NCI-H1105 (cell line): ENCODE measurements around the gene ALX3.
A peak's percentile ranks its signal among the peaks of the same experiment; 100 is the strongest.
"Not testable (repeated sequence)": the region's sequence is repeated elsewhere in the genome, so short reads cannot be mapped to it uniquely, and the experiment has no call there.

Source experiments
- DNase-seq: peaks from one replicate; lab custom pipeline; 2025; lab: John Stamatoyannopoulos, UW

ALX3 gene

GRCh38 chr1:110047463-110047862 lies 23.0 kb downstream of the ALX3 start:
- DNase-seq = no peak

GRCh38 chr1:110043016-110043415 lies 27.5 kb downstream of the ALX3 start:
- no peak for DNase-seq

- DNase-seq = no peak
Measured at GRCh38 chr1:110040548-110040947, 29.9 kb downstream of the ALX3 start.

GRCh38 chr1:110039641-110040040 lies 30.8 kb downstream of the ALX3 start:
- DNase-seq = no peak

GRCh38 chr1:110038271-110038670 lies 32.2 kb downstream of the ALX3 start:
- DNase-seq = no peak

DNA sequence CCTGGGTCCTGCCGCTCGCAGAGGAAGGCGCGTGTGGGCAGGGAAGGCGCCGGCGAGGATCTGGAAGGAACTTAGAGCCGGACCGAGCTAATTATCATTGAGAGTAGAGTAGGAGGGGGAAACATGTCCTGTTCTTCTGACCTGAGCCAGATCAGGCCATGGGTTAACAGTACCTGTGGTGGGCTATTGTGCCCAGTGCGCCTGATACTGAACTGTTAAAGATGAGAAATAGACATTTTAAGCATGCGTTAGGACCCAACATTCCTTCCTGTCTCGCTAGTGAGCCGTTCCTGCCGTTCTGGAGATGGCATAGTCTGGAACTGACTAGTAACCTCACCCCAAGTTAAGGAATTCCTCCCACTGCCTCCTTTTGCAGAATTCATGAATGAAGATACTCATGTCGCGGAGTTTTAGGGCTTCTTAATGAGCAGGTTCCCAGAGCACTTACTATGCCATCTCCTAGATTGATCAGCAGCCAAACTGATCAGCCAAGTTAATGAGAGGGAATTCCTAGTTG lies 35.2 kb downstream of the ALX3 start:
- DNase-seq = peak; percentile 49

DNA sequence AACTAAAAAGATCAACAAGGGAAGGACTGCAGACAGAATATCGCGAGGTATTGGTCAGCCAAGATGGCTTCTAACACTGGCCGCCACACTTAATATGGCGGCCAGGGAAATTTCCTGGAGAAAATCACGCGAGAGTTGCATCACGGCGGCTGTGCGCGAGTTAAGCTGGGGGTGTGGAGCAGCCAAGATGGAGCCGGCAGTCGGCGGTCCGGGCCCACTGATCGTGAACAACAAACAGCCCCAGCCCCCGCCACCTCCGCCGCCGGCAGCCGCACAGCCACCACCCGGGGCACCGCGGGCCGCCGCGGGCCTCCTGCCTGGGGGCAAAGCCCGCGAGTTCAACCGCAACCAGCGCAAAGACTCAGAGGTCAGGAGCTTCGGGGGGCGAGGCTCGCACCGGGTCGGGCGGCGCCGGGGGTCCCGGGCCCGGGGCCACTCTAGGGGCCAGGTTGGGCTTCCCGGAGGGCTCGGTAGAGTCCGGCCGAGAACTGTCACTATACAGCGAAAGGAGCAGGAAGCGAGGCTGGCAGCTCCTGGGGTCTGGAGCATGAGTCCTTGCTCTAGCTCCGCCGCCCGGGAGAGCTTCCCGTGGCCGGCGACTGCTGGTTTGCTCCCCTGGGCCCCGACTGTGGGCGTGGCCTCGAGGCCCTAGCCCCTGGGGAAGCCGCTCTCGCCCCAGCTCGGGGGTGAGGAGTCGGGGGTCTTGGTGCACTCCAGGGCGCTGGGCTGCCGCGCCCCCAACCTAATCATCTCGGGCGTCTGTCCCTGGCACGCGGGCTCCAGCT lies 35.8 kb downstream of the ALX3 start, which contains the start of gene STRIP1:
Gene STRIP1, plus strand, starts transcription at position 174 of the 785 bp plus-strand sequence. Its CDS starts 14 bp downstream, at position 188.
- peak; percentile 89 for DNase-seq

- DNase-seq = no peak
Measured at GRCh38 chr1:110034040-110034450, 36.4 kb downstream of the ALX3 start.

GRCh38 chr1:110033421-110033820 lies 37.1 kb downstream of the ALX3 start:
- no peak for DNase-seq

DNA sequence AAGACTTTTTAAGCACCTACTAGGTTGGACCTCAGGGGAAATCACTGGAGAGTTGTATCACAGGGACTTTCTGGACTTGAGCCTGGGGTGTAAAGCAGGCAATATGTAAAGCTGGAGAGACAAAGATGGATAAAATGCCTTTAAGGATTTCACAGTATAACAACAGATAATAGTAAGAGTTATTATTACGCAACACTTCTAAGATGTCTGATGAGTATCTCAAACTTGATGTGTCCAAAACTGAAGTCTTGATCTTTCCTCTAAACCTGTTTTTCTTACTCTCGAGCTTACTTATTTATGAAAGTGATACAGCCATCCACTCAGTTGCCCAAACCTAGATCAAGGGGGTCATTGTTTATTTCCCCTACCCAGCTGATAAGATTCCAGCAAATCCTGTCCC lies 38.1 kb downstream of the ALX3 start:
- DNase-seq = no peak

DNA sequence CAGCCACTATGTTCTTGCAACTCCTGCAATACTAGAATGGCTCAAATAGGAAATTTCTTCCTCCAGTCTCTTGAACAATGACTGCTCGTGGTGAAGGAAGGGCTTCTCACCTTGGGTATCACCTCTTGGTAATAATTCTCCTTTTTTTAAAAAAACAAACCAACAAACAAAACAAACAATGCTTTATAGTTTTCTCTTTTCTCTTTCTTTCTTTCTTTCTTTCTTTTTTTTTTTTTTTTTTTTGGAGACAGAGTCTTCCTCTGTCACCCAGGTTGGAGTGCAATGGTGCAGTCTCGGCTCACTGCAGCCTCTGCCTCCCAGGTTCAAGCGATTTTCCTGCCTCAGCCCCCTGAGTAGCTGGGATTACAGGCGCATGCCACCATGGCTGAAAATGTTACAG lies 39.8 kb downstream of the ALX3 start:
- not testable (repeated sequence) for DNase-seq

DNA sequence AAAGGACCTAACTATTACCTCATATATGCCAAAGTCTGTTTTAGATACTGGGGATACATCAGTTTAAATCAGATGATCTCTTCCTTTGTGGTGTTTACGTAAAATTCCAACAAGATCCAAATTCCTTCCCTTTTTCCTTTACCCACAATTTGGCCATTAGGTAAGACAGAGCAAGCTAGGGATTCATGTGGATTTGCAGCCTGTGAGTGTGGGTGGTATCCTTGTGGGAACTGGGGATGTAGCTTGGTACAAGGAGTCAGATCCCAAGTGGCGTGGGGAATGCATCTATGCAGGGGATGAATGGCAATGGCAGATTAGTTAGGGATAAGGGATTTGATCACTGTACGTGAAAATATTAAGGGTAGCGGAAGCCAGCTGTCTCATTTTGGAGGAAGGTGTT lies 45.9 kb downstream of the ALX3 start:
- DNase-seq = no peak

GRCh38 chr1:110021285-110021684 lies 49.2 kb downstream of the ALX3 start:
- no peak for DNase-seq

DNA sequence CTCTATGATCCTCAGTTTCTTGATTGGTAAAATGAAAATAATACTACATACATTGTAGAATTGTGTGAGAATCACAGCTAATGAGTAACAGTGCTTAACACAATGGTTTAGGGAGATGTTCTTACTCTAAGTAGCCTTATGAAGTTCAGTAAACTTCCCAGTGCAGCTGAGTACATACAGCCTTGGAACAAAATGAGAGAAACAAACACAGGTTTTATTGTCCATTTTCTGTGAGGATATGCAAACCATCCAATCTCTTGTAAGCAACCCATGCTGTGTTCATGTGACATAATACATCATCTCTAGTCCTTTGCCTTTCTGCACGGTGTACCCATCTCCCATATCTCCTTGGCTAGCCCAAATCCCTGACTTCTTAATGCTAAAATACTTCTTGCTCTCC lies 50.7 kb downstream of the ALX3 start:
- DNase-seq = no peak

GRCh38 chr1:110018396-110018795 lies 52.1 kb downstream of the ALX3 start:
- no peak for DNase-seq

DNA sequence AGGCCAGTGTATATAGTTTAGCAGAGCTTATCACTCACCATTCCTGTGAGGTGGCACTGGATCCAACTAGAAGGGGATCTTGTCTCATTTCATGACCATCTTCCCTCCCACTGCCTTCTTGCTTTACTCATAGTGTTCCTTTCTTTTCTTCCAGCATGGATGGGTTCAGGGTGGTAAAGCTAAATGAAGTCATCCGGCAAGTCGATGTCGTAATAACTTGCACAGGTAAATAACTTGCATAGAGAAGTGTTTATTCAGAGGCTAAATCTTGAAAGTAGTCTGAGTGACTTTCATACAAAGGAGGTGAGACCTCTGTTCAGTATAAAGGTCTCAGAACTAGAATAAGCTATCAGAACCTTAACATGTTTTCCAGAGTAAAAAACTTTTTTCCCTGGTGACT lies 52.7 kb downstream of the ALX3 start:
- DNase-seq = no peak

DNA sequence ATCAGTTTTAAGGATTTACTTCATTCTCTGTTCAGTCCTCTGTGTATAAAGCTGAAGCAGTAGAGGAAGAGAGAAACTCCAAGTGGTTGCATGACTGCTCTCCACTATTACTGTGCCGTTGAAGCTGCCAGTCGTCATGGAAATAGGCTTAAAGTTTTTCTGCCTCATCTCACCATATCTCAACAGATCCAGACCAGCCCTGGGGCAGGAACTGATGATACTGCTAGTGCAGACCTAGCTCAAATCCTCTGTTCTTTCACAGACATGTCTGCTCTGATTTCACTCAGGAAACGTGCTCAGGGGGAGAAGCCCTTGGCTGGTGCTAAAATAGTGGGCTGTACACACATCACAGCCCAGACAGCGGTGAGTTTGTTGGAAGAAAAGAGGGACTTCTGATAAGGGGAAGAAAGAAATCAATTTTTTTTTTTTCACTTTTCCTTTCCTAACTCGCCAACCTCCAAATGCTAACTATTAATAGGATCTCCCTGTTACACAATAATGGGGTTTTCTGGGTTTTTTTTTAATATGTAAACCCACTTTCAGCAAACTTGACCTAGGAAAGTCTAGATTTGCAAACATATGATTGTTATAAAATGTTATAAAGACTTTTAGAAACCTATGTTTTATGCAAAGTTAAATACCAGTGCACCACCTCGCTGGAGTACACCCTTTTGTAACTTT lies 58.2 kb downstream of the ALX3 start:
- DNase-seq = no peak

GRCh38 chr1:110011527-110012041 lies 58.9 kb downstream of the ALX3 start:
- no peak for DNase-seq
